GM21526 (cell line): ENCODE data around the gene SPG21.

ENCODE experiments used
- ATAC-seq: cut with Tn5 transposase; IDR thresholded peaks from one replicate; pipeline ENCODE4 v1.9.1; 2021; ENCODE audit warnings: moderate library complexity; ENCODE audit not compliant: unreplicated experiment, low FRiP score

Gene SPG21

DNA sequence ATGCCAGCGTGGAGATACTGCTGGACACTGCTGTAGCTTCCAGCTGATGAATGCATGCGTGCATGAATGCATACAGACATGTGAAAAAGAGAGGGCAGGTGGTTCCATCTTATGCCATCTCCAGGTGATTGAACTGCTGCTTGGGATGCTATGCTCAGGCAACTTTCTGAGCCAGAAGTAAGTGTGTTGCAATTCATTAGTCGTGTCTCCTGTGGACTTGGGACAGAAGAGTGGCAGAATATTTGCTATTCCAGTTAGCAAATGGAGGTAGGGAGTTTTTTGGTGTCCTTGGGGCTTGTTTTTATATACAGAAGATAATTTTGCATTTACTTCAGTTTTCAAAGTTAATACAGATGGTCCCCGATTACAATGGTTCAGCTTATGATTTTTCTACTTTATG lies 44.8 kb downstream of the SPG21 start:
- ATAC-seq, result no peak

DNA sequence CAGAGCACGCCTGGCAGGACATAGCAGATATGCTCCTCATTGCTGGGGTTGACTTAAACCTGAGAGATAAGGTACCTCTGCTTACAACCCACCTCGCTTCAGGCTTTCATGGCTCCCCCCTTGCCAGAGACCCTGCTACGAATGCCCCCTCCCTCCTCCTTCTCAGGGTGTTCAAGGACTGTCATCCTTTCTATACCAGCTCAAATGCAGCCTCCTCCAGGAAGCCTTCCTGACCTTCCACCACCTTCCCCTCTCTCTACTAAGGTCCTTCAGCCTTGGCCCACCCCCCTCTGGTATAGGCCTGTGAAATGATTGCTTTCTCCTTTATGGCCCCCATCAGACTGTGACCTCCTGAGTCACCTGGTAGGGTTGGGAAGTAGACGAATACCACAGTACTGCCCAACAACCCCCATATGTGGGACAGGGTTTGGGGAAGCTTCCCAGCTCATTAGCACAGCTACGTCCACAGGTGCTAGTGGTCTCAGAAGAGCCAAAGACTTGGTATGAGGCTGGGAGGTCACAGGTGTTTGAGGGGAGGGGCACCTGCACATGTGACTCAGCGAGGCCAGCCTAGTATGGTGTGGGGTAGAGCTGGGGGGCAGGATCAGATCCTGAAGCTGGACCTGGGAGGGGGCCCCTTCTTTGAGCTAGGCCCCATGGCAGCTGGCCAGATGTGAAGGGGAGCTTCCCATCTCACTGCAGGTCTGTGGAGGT lies 46.0 kb downstream of the SPG21 start:
- ATAC-seq, result no peak

DNA sequence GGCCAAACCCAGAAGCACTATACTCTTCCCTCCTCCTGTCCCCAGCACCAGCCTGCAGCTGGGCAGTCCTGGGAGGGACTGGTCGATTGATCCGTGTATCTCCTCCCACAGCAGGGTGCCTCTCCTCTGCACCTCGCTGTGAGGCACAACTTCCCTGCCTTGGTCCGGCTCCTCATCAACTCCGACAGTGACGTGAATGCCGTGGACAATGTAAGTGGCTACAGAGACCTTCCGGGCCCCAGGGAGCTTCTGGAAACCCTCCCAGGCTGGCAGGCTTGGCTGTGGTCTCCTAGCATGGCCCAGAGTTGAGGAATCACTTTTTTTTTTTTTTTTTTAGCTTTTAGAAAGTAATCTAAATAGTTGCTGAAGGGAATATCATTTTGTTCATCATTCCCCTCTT lies 47.4 kb downstream of the SPG21 start:
- ATAC-seq, result no peak

DNA sequence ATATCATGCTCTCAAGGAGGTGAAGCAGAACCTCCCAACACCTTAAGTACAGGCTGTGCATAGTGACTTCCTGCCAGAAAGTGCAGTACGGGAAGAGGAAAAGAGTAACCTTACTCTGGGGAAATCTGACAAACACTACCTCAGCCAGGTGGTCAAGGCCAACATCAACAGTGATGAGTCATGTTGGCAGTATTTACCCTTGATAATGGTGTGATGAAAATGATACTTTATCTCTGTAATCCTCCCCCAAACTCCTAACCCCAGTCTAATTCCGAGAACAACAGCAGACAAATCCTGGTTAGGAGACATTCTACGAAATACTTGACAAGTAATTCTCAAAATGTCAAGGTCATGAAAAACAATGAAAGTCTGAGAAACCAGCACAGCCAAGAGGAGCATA lies 51.5 kb downstream of the SPG21 start:
- no peak for ATAC-seq

DNA sequence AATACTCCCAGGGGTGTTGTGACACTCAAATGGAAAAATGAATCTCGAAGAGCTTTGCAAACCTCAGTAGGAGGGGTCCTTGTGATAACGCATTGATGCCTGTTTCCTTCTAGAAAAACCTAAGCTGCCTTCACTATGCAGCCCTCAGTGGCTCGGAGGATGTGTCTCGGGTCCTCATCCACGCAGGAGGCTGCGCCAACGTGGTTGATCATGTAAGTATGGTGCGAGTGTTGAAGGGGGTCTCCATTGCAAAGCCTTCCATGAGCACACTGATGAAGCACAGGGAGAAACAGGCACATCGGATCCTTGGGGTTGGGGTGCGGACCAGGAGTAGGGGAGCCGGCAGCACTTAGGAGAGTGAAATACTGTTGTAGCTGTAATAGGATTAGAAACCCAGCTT lies 55.7 kb downstream of the SPG21 start:
- no peak for ATAC-seq

DNA sequence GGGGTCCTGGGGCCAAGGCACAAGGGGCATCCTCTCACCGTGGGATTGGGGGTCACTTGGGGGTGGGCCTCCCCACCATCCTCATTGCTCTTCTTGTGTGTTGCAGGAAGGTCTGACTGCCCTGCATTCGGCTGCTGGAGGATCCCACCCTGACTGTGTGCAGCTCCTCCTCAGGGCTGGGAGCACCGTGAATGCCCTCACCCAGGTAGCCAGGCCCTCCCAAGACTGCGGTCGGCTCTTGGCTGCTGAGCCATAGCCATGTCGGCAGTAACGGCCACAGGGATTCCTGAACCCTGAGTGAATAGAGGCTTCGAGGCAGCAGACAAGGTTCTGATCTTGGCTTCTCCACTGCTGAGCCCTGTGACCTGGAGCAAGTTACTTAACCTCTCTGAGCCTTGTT lies 58.3 kb downstream of the SPG21 start:
- ATAC-seq, result no peak

DNA sequence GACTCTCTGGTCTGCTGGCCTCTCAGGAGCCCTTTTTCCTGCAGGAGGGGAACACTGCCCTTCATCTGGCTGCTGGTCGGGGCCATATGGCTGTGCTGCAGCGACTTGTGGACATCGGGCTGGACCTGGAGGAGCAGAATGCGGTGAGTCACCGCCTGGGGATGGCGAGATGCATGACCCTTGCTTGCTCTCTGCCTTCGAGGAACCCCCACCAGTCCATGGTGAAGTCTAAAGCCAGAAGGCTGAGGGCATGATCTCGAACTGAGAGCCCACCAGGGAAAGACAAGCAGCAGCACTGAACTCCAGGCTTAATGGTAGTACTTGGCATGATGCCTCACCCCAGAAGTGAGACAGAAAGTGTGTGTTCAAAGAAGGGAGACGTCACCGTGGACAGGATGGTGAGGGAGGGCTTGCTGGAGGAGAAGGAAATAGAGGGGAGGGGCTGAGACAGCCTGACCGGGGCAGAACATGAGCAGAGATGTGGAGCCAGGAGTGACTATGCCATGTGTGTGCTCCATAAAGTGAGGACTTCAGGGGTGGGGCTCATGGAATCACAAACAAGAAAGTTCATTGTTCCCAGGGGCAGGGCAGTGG lies 58.8 kb downstream of the SPG21 start:
- no peak for ATAC-seq

DNA sequence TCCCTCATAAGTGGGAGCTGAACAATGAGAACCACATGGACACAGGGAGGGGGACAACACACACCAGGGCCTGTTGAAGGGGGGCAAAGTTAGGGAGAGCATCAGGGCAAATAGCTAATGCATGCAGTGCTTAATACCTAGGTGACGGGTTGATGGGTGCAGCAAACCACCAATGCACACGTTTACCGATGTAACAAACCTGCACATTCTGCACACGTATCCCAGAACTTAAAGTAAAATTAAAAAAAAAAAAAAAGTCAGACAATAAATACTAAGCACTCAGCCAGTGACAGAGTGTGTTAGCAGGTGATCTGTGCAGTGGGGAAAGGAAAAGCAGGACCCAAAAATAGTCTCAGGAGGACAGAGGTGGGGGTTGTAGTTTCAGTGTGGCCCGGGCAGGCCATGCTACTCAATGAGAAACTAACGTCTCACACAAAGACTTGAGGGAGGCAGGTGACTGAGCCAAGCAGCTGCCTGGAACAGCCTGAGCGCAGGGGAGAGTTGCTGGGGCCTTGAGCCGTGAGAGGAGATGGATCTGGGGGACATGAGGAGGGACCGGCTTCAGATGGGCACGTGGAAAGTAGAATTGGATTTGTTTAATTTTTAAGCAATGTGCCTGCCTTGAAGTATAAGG lies 59.6 kb downstream of the SPG21 start:
- ATAC-seq, result peak; percentile 66

DNA sequence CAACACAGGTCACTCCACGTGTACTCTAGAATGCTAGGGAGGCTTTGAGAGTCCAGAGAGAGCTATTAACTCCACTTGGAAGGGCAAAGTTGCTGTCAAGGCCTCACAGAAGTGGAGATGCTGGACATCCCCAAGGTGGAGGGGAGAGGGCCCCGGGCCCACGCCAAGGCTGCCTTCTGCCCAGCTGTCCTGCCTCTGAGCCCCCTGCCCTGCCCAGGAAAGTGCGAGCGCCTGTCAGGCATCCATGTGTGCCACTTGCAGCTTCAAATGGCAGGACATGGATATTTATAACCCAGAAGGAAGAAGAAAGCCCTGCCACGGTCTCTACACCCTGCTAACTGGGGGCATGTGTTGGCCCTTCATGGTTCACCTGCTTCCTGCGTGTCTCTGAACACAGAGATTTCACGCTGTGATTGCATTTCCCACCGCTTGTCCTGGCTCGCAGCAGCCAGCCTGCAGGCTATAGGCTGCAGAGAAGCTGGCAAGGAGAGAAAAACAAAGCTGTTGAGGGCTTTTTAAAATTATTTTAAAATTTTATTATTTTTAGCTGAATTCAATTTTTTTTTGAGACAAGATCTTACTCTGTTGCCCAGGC lies 61.0 kb downstream of the SPG21 start:
- ATAC-seq, result no peak

DNA sequence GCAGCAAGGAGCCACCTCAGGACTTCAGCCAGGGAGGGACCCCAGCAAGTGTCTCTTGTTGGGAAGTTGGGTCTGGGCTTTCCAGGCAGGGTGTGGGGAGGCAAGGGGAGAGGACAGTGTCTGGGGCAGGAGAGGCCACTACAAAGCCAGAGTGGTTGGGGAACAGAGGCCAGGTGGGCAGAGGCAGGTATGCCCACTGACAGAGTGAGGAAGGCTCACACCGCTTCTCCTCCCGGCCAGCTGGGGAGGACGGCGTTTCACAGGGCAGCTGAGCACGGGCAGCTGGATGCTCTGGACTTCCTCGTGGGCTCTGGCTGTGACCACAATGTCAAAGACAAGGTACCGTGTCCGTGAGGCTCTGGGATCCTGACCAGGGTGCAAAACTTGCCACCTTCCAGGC lies 63.1 kb downstream of the SPG21 start:
- no peak for ATAC-seq

DNA sequence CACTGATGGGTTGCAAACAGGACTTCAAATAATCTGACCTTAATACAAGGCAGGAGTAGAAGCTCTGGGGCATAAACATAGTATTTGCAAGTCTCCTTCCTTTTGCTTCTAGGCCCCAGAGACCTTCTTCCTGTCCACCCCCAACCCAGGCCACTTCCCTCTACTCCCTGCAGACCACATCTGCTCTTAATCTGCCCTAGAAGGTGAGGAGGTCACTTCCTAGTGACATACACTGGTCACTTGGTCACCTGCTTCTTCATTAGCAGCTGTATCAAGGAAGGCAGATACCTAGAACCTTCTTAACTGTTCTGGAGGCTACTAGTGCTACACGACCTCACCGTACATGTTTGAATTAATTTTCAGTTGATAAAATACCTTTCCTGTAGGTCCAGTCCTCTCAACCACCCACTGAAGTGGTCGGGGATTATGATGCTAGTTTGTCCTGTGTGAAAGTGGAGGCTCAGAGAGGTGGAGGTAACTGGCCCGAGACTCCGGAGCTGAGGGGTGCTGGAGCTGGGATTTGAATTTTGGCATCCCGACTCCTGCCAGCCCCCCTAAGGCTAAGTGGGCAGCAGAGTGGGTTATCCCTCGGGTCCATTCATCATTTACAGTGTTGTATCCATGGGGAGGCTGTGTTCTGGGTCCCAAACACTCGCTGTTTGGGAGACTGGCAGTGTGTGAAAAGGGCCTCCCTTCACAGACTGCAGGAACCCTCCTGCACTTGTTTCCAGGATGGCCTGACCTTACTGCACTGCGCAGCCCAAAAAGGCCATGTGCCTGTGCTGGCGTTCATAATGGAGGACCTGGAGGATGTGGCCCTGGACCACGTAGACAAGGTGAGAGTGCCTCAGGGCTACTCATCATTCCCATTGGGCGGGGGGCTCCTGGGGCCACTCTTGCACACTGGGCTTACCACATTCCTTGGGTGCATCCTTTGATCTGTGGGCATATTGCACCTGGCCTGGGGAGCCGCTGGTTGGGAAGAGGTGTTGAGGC lies 64.1 kb downstream of the SPG21 start:
- no peak for ATAC-seq

DNA sequence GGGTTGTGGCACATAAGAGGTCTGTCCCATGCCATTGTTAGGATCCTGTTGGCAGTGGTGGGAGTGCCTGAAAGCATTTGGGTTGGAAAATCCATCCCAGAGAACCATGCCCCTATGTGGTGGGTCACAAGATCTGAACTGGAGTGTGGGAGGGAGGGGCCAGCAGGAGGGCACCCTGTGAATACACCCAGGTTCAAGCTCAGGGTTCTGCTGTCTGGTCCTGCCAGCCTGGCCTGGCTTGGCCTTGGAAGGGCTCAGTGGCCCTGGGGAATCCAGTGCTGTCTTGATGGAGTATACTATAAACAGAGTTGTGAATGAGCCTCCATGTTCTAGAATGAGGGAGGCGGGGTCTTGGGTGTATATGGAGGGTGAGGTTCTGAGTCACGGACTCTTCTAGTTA lies 66.2 kb downstream of the SPG21 start:
- no peak for ATAC-seq

DNA sequence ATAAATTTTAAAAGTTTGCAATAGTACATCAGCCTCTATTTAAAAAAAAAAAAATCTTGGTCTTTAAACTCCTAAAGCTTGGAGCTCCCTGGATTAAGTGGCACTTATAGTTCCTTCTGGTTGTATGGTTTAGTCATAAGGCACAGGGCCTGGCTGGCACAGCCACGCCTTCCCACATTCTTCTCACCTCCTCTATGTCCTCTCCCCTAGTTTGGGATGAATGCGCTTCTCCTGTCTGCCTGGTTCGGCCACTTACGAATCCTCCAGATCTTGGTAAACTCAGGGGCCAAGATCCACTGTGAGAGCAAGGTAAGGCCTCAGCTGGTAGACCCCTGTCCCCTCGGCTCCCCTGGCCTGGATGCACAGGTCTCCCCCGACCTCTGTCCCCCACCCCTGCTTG lies 68.0 kb downstream of the SPG21 start:
- no peak for ATAC-seq

DNA sequence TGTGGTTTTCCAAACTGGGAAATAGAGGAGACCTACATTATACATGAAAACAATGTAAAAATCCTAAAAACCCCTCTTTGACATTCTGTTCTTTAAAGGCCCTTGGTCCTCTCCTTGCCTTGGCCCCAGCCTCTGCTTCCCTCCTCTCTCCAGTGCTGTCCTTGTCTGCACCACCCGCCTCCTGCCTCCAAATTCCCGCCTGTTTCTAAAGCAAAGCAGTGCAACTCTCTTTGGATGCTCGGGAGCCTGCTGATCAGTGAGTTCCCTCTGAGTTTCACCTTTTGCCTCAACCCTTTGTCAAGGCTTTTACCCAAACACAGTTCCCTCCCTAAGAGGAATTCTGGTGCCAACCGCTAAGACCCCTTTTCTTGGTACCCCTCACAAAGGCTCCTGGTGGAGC lies 70.0 kb downstream of the SPG21 start:
- no peak for ATAC-seq

DNA sequence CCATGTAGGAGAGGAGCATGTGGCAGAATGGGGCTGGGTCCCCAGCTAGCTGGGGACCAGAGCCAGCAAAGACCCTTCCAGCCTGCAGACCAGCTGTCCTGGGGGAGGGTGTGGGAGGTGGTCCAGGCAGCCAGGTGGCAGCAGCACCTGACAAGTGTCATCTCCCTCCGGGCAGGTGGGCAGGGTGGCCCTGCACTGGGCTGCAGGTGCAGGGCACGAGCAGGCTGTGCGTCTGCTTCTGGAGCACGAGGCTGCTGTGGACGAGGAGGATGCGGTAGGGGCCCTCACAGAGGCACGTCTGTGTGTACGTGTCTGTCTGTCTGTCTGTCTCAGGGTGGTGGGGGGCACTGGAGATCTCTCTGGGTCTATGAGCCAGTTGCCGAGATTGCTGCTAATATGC lies 72.5 kb downstream of the SPG21 start:
- no peak for ATAC-seq

DNA sequence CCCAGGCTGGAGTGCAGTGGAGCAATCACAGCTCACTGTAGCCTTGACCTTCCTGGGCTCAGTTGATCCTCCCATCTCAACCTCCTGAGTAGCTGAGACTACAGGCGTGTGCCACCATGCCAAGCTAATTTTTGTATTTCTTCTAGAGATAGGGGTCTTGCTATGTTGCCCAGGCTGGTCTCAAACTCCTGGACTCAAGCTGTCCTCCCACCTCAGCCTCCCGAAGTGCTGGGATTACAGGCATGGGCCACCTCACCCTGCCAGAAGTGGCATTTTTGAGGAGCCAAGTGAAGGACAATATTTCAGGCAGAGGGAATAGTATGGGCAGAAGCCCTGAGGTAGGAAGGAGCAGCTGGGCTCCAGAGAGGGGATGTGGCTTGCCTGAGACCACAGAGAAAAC lies 73.3 kb downstream of the SPG21 start:
- no peak for ATAC-seq

DNA sequence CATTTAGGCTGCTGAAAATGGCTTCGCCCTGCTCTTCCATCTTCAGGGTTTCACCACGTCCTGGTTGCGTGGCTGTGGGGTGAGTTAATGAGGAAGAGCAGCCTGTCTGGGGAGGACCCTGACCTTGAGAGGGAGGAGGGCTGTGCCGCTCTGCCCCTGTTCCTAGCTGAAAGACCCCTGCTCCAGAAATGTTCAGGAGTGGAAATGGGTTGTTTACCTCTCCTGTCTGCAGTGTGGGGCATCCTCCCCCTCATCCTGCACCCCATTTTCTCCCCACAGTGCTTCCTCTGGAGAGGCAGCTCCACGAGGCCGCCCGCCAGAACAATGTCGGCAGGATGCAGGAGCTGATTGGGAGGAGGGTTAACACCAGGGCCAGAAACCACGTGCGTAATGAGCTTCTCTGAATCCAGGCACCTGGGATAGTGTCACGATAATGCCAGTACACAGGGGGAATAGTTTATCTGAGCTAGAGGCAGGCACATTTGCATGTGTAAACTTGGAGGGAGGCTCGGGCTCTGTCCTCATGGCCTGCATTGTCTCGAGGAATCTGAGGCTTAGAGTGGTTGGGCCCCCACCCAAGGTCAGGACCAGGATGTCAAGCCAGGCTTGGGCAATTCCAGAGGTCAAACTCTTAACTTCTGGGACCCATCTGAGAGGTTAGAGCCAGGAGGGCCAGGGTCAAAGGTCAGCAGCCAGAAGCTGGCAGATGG lies 74.0 kb downstream of the SPG21 start:
- ATAC-seq, result no peak
